Sigmoid colon (tissue), 7 donors: ENCODE measurements around the gene NEK11. TPM values are rescaled to one million over a fixed set of nuclear protein-coding genes. Genes with fewer than 3 reads are reported as not detected.

Source experiments
- DNase-seq: peaks from one replicate; pipeline ENCODE4 v3.0.0-alpha.2; 2019
- H3K27ac ChIP-seq, 4 donors: fragments of 200-600 bp; sonication (generic); one replicate each; pipeline ENCODE4 v1.5.1; 2016 to 2019; ENCODE audit warnings: mild to moderate bottlenecking in 1 of 4
- H3K27me3 ChIP-seq, 3 donors: fragments of 200-600 bp; sonication (generic); one replicate each; pipeline ENCODE4 v1.5.1; 2019; ENCODE audit warnings: mild to moderate bottlenecking in 1 of 3
- H3K36me3 ChIP-seq, 4 donors: fragments of 200-600 bp; sonication (generic); one replicate each; pipeline ENCODE4 v1.5.1; 2016 to 2019
- H3K4me1 ChIP-seq, 4 donors: fragments of 200-600 bp; sonication (generic); one replicate each; pipeline ENCODE4 v1.5.1; 2017 to 2019
- H3K4me3 ChIP-seq, 4 donors: fragments of 200-600 bp; sonication (generic); one replicate each; pipeline ENCODE4 v1.5.1; 2017 to 2019; ENCODE audit warnings: mild to moderate bottlenecking in 2 of 4, moderate library complexity in 1 of 4
- H3K9me3 ChIP-seq, 4 donors: fragments of 200-600 bp in 3 of 4; sonication (generic) in 3 of 4; one replicate each; pipeline versions ENCODE4 v1.5.1 to v1.6.1; 2013 to 2019
- CTCF ChIP-seq, 4 experiments: fragments of 450-650 bp in 3 of 4; fragments of 200-600 bp in 1 of 4; IDR thresholded peaks; one replicate each; pipeline ENCODE4 v1.5.1; 2016 to 2019; ENCODE audit warnings: antibody characterized with exemption in 4 of 4, mild to moderate bottlenecking in 3 of 4, moderate library complexity in 2 of 4
- EP300 ChIP-seq, 4 donors: sonication (generic); formaldehyde crosslinking; IDR thresholded peaks; one replicate each; pipeline ENCODE4 v1.6.1; 2017; ENCODE audit warnings: antibody characterized with exemption in 4 of 4
- POLR2A ChIP-seq, 2 donors: fragments of 450-650 bp; IDR thresholded peaks; one replicate each; pipeline ENCODE4 v1.6.1; 2016; ENCODE audit warnings: antibody characterized with exemption in 2 of 2, mild to moderate bottlenecking in 2 of 2, moderate library complexity in 2 of 2
- POLR2AphosphoS5 ChIP-seq, 4 donors: sonication (generic); formaldehyde crosslinking; IDR thresholded peaks; one replicate each; pipeline ENCODE4 v1.6.1; 2017; ENCODE audit warnings: antibody characterized with exemption in 4 of 4
- WGBS, 2 donors: extraction: QIAGEN DNeasy Blood & Tissue Kit; methylation state at CpG; one replicate each; pipeline ENCODE4 v1.1.7; 2013; 5-methylcytosine and 5-hydroxymethylcytosine counted together
- intact Hi-C: fragments of 100-400 bp; cut with DNase I; formaldehyde crosslinking; loops from one replicate; pipeline ENCODE4 v1.15.1; 2023
- polyA plus RNA-seq, 3 donors: library from polyadenylated mRNA; stranded (reverse); fragments of 200-250 nt; gene quantifications; one replicate each; pipeline ENCODE4 v1.2.3, GENCODE V29; 2013
- total RNA-seq, 4 donors: library from RNA; depleted of rRNA; stranded (reverse); fragments of >200 nt; gene quantifications; one replicate each; pipeline ENCODE4 v1.1.0, GENCODE V29; 2016
- donor health status: healthy with polysubstance abuse.
- donor health status: Bipolar disorder and iron deficiency.
- donor health status: healthy.

Gene NEK11
- total and polyA plus RNA-seq, 7 donors: 1.6 to 12.2 (median 4.3) TPM

GRCh38 chr3:130991126-130991525 is 35.6 kb upstream of the NEK11 start:
- no peaks in the 10 kb centered on the region for H3K4me1 ChIP-seq
- no peak overlapping the region for H3K4me3 ChIP-seq
- intact Hi-C loops: no loop called here
- 96 to 97% methylated on average over 5 of the region's 5 CpGs for WGBS, 2 donors
- H3K27ac ChIP-seq: no peak overlapping the region
- no peak for DNase-seq
- no peaks in the 10 kb centered on the region for H3K9me3 ChIP-seq
- TF ChIP-seq EP300 (IDR thresholded peaks at IDR 0.05) (no peak), CTCF (IDR thresholded peaks at IDR 0.05) (no peak), POLR2AphosphoS5 (IDR thresholded peaks at IDR 0.05) (no peak), POLR2A (IDR thresholded peaks at IDR 0.05) (no peak)
- peaks cover 0 to 42% (median 2%) of the 10 kb centered on the region in 4 donors for H3K36me3 ChIP-seq
- no peaks in the 10 kb centered on the region for H3K27me3 ChIP-seq

GRCh38 chr3:130992344-130992743 is 34.3 kb upstream of the NEK11 start:
- no peak for TF ChIP-seq POLR2AphosphoS5 (IDR thresholded peaks at IDR 0.05)
- no peak for TF ChIP-seq EP300 (IDR thresholded peaks at IDR 0.05)
- TF ChIP-seq CTCF (IDR thresholded peaks at IDR 0.05): no peak
- TF ChIP-seq POLR2A (IDR thresholded peaks at IDR 0.05): no peak
- intact Hi-C loops: no loop called here

GRCh38 chr3:130997289-130997688 is 29.4 kb upstream of the NEK11 start:
- TF ChIP-seq CTCF (IDR thresholded peaks at IDR 0.05): no peak
- TF ChIP-seq POLR2A (IDR thresholded peaks at IDR 0.05): no peak

More at GRCh38 chr3:130992344-130992743, 34.3 kb upstream of the NEK11 start:
- Histone ChIP-seq H3K27ac (no peak overlapping the region), H3K9me3 (no peaks in the 10 kb centered on the region), H3K4me1 (no peaks in the 10 kb centered on the region), H3K36me3 (peaks cover 0 to 54% (median 2%) of the 10 kb centered on the region in 4 donors), H3K27me3 (no peaks in the 10 kb centered on the region), H3K4me3 (no peak overlapping the region)
- WGBS, 2 donors: 71 to 80% methylated on average over 3 of the region's 3 CpGs
- no peak for DNase-seq

GRCh38 chr3:131001071-131001470 is 25.6 kb upstream of the NEK11 start:
- H3K9me3 ChIP-seq: no peaks in the 10 kb centered on the region
- TF ChIP-seq EP300 (IDR thresholded peaks at IDR 0.05): no peak
- TF ChIP-seq POLR2A (IDR thresholded peaks at IDR 0.05): no peak
- no peak for TF ChIP-seq CTCF (IDR thresholded peaks at IDR 0.05)
- TF ChIP-seq POLR2AphosphoS5 (IDR thresholded peaks at IDR 0.05): no peak
- no peak overlapping the region for H3K4me3 ChIP-seq
- WGBS, 2 donors: 98 to 99% methylated on average over 1 of the region's 1 CpG
- H3K36me3 ChIP-seq: peaks cover 0 to 53% (median 2%) of the 10 kb centered on the region in 4 donors
- no peak overlapping the region for H3K27ac ChIP-seq
- H3K4me1 ChIP-seq: no peaks in the 10 kb centered on the region
- DNase-seq: no peak
- intact Hi-C loops: no loop called here
- H3K27me3 ChIP-seq: no peaks in the 10 kb centered on the region

More at GRCh38 chr3:130997289-130997688, 29.4 kb upstream of the NEK11 start:
- no peak overlapping the region for H3K27ac ChIP-seq
- no peaks in the 10 kb centered on the region for H3K4me1 ChIP-seq
- H3K4me3 ChIP-seq: no peak overlapping the region
- 92 to 95% methylated on average over 7 of the region's 7 CpGs for WGBS, 2 donors
- no peak for DNase-seq
- H3K27me3 ChIP-seq: no peaks in the 10 kb centered on the region
- no peaks in the 10 kb centered on the region for H3K9me3 ChIP-seq
- peaks cover 0 to 79% (median 3%) of the 10 kb centered on the region in 4 donors for H3K36me3 ChIP-seq
- intact Hi-C loops: no loop called here

- peaks cover 0 to 31% (median 2%) of the 10 kb centered on the region in 4 donors for H3K36me3 ChIP-seq
- WGBS, 2 donors: 94 to 96% methylated on average over 1 of the region's 1 CpG
- no peak for DNase-seq
- H3K9me3 ChIP-seq: no peaks in the 10 kb centered on the region
- intact Hi-C loops: no loop called here
- H3K27ac ChIP-seq: no peak overlapping the region
- TF ChIP-seq EP300 (IDR thresholded peaks at IDR 0.05) (no peak), CTCF (IDR thresholded peaks at IDR 0.05) (no peak), POLR2A (IDR thresholded peaks at IDR 0.05) (no peak)
- no peak overlapping the region for H3K4me3 ChIP-seq
- no peaks in the 10 kb centered on the region for H3K4me1 ChIP-seq
- H3K27me3 ChIP-seq: no peaks in the 10 kb centered on the region
Observed at GRCh38 chr3:131004603-131005002, 22.1 kb upstream of the NEK11 start.
